ENCODE measurements around the gene TEKT5.
"Not testable (repeated sequence)": the region's sequence is repeated elsewhere in the genome, so short reads cannot be mapped to it uniquely, and the experiment has no call there.

Gene TEKT5

GRCh38 chr16:10684511-10685151 is 10.1 kb downstream of the TEKT5 start:
- DNase-seq, result no peak

DNA sequence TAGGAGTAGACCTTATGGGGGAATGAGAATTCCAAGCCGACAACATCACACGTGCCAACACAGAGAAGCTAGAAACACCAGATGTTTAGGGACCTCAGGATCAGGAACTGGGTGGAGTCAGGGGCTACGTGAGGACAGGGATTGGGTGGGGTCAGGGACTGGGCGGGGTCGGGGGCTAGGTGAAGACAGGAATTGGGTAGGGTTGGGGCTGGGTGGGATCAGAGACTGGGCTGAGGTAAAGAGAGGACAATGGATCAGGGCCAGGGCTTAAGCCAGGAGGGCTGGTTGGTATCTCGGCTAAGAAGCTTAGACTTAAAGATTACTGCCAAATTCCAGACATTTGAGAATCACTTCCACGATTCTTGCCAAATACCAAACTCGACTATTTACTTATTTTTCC is 11.6 kb downstream of the TEKT5 start:
- no peak for DNase-seq

- DNase-seq, result no peak
Observed at GRCh38 chr16:10682604-10683003, 12.1 kb downstream of the TEKT5 start.

GRCh38 chr16:10681310-10682308 is 13.1 kb downstream of the TEKT5 start:
- no peak for DNase-seq

- DNase-seq, result no peak
Observed at GRCh38 chr16:10679921-10680320, 14.8 kb downstream of the TEKT5 start.

- not testable (repeated sequence) for DNase-seq
Observed at GRCh38 chr16:10679441-10679840, 15.3 kb downstream of the TEKT5 start.

DNA sequence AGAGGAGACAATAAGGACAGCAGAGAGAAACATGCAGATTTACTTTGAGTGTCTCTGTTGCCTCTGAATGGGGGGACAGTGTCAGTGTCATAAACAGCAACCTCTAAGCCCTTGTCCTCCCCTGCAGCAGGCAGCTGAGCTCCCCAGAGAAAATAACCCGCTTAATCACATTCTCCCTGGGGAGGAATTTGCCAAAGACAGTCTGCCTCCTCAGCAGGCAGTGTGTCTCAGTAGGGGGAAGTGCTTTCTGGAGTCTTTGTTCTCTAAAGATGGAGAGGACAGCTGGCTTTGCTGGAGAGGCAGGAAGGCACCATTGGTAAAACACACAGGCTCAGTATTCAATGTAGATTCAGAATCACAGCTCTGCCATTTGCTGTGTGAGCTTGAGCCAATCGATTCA is 16.1 kb downstream of the TEKT5 start:
- DNase-seq, result no peak

DNA sequence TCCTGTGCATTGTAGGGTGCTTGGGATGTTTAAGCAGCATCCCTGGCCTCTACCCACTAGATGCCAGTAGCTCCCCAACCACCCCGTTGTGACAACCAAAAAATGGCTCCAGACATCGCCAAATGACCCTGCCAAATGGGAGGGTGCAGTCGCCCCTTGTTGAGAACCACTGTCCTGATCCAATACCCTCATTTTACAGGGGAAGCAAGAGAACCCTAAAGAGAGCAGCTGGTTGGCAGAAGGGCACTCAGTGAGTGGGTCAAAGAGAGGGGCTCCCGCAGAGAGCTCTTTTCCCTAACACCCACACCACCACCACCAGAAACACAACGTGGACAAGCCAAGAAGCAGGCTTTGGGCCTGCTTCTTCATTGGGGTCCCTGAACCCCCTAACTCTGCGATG is 18.4 kb downstream of the TEKT5 start:
- DNase-seq, result no peak

DNA sequence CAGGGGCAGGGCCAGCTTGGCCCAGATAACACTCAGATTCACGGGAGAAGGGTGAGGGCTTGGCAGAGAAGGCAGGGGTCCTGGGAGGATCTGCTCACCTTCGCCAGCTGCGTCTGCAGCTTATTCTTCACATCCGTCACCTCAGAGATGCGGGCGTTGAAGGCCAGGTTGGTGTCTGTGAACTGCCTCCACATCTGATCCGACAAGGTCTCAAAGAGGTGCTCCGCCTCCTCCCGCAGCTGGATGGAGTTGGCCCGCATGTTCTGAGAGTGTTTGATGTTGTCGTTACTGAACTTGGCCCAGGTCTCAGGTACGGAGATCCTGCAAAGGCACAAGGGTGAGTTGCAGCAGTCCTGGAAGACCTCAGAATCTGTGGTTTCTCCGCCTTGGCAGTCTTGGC is 18.9 kb downstream of the TEKT5 start:
- no peak for DNase-seq

- no peak for DNase-seq
Observed at GRCh38 chr16:10675216-10675615, 19.5 kb downstream of the TEKT5 start.

DNA sequence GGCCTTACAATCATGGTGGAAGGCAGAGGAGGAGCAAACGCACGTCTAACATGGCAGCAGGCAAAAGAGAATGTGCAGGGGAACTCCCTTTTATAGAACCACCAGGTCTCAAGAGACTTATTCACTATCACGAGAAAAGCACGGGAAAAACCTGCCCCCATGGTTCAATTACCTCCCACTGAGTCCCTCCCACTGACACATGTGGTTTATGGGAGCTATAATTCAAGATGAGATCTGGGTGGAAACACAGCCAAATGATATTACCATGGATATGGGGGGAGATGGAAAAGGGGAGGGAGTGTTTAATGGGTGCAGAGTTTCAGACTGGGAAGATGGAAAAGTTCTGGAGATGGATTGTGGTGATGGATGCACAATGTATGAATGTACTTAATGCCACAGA is 23.0 kb downstream of the TEKT5 start:
- no peak for DNase-seq

- no peak for DNase-seq
Observed at GRCh38 chr16:10669791-10670190, 24.9 kb downstream of the TEKT5 start.

DNA sequence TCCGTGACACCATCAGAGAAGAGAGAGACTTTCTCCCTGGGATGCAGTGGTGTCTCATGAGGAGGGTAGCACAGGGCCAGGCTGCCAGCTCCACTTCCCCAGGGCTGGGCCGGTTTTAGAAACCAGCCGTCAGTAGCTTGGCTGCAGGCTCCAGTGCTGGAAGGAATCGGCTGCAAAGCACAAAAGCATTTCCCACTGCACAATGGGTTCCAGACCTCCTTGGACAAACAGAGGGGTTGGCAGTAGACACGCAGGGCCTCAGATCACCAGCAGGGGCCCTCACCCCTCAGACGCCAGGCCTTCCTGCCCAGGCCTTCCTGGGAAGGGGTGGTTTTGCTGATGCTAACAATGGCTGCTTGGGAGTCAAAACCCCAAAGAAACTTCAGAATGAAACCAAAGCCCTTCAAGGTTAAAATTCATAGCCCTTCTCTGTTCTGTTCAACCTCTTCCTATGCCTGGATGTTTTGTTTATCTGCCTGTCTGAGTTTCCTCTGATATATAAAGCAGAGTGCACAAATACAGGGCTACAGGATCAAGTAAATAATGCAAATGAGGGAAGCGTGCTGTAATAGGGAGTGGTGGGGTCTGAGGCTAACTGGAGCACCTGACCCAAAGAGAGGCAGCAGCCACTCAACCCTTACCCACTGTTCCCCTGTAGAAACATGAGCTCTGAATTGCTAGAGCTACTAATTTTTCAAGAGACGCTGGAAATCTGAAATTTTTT is 26.2 kb downstream of the TEKT5 start:
- DNase-seq, result no peak

GRCh38 chr16:10667239-10667638 is 27.5 kb downstream of the TEKT5 start:
- DNase-seq, result no peak

DNA sequence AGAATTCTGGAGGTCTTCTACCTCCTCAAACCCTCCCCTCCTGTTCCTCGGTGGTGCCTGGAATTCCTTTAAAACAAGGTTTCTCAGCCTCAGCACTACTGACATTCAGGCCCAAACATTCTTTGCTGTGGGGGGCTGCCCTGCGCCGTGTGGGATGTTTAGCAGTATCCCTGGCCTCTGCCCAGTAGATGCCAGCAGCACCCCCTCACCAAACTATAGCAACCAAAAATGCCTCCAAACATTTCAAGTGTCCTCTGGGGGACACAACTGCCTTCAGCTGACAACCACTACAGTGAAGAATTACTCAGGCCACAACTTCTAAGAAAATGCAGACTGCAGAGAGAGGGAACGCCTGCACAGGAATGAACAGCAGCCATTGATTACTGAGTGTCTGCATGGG is 28.4 kb downstream of the TEKT5 start:
- no peak for DNase-seq

- DNase-seq, result no peak
Observed at GRCh38 chr16:10665166-10665565, 29.6 kb downstream of the TEKT5 start.

- no peak for DNase-seq
Observed at GRCh38 chr16:10664720-10665126, 30.0 kb downstream of the TEKT5 start.

- DNase-seq, result no peak
Observed at GRCh38 chr16:10663744-10664143, 31.0 kb downstream of the TEKT5 start.

GRCh38 chr16:10663146-10663545 is 31.6 kb downstream of the TEKT5 start:
- DNase-seq, result no peak

GRCh38 chr16:10662212-10662611 is 32.5 kb downstream of the TEKT5 start:
- no peak for DNase-seq

DNA sequence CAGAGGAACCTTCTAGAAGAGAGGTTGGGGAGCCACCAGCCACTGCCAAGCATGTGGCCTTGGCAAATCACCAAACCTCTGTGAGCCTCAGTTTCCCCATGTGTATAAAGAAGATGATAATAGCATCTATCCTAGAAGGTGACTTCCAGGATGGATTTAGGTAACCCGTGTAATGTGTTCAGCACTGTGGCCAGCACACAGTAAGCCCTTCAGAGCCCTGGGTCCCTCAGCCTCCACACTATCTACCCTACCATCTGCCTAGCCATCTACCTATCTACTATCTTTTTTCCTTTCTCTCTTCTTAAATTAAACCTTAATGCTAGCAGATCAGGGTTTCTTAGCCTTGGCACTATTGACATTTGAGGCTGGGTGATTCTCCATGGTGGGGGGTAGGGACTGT is 33.0 kb downstream of the TEKT5 start:
- no peak for DNase-seq

DNA sequence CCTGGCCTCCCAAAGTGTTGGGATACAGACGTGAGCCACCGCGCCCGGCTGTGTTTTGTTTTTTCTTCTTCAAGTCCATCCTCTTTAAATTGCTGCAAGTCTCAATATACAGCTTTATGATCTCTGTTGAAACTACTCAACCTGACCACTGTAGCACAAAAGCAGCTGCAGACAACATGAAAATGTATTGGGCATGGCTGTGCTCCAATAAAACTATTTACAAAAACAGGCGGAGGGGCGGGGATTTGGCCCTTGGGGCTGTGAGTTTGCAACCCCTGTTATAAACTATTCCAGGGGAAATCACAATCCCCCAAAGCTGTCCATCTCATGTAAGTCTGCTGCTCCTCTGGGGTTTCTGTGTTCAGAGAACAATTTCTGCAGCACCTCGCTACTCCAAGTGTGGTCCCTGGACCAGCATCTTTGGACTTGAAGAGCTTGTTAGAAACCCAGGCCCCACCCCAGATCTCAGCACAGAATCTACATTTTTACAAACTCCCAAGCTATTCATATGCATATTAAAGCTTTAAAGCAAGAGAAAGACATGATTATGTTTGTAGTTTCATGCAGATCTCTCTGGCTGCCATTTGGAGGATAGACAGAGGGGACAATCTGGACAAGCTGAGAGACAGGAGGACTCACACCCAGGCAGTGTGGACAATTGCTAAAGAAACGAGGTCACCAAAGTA is 33.6 kb downstream of the TEKT5 start:
- DNase-seq, result no peak

DNA sequence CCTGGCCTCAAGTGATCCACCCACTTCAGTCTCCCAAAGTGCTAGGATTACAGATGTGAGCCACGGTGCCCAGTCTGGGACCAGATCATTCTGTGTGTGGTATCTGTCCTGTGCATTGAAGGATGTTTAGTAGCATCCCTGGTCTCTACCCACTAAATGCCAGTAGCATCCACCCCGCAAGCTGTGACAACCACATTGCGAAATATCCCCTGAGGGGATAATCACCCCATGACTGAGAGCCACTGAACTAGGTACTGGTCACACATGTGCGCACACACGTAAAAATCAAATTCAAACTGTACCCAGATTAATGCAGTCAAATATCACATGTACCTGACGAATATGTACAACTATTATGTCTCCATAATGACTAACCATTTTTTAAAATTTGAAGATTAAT is 35.8 kb downstream of the TEKT5 start:
- no peak for DNase-seq
